ENCODE measurements around the gene TNRC18.

The TNRC18 gene

DNA sequence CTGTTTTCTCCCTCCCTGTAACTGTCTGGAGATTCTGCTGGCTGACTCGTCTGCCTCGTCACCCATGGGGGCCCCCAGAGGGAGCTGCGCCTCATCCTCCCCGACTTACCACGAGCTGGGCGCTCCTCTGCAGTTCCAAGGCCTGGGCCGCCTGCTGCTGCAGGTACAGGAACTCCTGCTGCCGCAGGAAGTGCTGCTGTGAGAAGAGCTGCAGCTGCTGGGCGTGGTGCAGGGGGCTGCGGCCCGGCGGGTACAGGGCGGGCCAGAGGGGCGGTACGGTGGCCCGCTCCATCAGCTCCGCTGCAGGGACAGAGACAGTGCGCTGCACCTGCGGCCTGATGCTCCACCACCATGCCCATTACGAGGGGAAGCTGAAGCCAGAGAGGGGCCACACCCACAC lies 47.7 kb downstream of the TNRC18 start:
- H3K36me3 ChIP-seq (replicated peaks), result peaks cover 36% of the 10 kb centered on the region
- no peak for DNase-seq
- H3K27me3 ChIP-seq (replicated peaks), result no peaks in the 10 kb centered on the region
- in situ Hi-C loops (cut with HindIII; ENCODE audit: low pct_ligation_motif_present, low sequenced_read_pairs), result no loop called here
- no peak overlapping the region for H3K4me3 ChIP-seq (ENCODE audit: low read depth, low read length)
- H3K27ac ChIP-seq, result no peak overlapping the region
- TF ChIP-seq, protein P1, sequence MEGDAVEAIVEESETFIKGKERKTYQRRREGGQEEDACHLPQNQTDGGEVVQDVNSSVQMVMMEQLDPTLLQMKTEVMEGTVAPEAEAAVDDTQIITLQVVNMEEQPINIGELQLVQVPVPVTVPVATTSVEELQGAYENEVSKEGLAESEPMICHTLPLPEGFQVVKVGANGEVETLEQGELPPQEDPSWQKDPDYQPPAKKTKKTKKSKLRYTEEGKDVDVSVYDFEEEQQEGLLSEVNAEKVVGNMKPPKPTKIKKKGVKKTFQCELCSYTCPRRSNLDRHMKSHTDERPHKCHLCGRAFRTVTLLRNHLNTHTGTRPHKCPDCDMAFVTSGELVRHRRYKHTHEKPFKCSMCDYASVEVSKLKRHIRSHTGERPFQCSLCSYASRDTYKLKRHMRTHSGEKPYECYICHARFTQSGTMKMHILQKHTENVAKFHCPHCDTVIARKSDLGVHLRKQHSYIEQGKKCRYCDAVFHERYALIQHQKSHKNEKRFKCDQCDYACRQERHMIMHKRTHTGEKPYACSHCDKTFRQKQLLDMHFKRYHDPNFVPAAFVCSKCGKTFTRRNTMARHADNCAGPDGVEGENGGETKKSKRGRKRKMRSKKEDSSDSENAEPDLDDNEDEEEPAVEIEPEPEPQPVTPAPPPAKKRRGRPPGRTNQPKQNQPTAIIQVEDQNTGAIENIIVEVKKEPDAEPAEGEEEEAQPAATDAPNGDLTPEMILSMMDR (IDR thresholded peaks at IDR 0.05; ENCODE audit: low read depth, low read length, missing control alignments), result no peak

DNA sequence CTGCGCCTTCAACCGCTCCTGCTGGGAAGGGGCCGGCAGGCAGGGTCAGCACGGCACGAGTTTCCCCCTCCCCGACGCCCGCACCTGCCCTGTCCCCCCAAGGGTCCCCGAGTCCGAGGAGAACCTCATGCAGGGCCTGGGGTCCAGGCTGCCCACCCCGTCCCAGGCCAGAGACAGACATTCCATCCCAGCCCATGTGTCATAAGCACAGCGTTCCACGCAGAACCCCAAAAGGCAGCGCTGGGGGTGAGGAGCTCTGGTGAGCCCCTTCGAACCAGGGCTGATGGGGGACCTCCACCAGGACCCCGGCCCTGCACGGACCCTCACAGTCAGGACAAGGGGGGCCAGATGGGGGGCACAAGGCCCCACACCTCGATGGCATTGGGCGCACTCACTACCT lies 49.2 kb downstream of the TNRC18 start:
- TF ChIP-seq, protein P1 (IDR thresholded peaks at IDR 0.05; ENCODE audit: low read depth, low read length, missing control alignments), result no peak
- DNase-seq, result no peak
- Histone ChIP-seq H3K36me3 (replicated peaks) (peaks cover 45% of the 10 kb centered on the region), H3K27ac (no peak overlapping the region), H3K27me3 (replicated peaks) (no peaks in the 10 kb centered on the region), H3K4me3 (ENCODE audit: low read depth, low read length) (no peak overlapping the region)
- in situ Hi-C loops (cut with HindIII; ENCODE audit: low pct_ligation_motif_present, low sequenced_read_pairs), result no loop called here

DNA sequence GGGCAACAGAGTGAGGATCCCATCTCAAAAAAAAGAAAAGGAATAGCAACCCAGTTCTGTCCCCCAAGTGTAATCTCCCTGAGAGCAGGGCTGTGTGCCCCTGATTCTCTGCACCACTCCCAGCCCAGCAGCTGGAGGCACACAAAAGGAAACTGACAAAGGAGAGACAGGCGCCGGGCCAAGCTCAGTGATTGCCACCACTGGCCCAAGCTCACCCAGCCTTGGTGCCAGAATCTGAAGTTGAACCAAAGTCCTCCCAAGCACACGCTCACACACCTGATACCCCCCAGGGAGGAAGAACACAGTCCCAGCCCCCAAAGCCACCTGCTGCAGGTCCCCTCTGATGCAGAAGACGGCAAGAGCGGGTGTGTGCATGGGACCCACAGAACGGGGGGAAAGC lies 50.3 kb downstream of the TNRC18 start:
- in situ Hi-C loops (cut with HindIII; ENCODE audit: low pct_ligation_motif_present, low sequenced_read_pairs), result no loop called here
- H3K36me3 ChIP-seq (replicated peaks), result peaks cover 45% of the 10 kb centered on the region
- TF ChIP-seq, protein P1 (IDR thresholded peaks at IDR 0.05; ENCODE audit: low read depth, low read length, missing control alignments), result no peak
- H3K27ac ChIP-seq, result no peak overlapping the region
- no peak for DNase-seq
- no peak overlapping the region for H3K4me3 ChIP-seq (ENCODE audit: low read depth, low read length)
- no peaks in the 10 kb centered on the region for H3K27me3 ChIP-seq (replicated peaks)

DNA sequence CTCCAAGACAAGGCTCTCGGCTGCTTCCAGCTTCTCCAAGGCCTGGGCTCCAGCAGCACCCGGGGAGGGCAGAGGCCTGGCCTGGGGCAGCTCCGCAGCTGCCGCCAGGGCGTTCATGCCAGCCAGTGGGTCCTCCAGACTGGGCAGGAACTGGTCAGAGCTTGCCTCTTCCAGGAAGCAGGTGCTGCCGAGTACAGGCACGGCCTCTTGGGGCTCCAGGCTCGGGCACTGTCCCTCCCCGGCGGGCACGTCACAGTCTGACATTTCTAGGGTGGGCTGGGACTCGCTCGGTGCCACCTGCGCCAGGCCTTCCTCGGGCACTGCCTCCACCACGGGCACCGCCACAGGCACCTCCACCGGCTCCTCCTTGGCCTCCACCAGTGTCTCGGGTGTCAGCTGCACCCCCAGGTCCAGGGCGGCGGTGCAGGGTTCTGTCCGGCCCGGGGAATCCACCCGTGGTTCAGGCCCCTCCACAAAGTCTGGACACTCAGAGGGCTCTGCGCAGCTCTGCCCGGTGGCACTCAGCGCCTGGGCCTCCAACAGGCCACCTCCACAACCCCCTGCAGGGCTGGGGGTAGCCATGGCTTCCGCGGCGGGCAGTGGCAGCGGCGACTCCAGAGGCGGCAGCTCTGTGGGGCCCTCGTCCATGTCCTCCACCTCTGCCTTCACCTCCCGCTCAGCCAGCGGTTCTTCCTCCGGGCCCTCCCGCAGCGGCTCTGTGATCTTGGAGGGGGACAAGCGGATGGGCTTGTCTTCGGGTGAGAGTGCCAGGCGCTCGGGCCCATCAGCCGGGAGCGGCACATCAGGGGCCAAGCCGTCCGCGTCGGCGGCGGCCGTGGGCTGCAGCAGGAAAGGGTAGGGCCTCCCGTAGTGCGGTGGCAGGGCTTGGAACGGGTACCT lies 52.9 kb downstream of the TNRC18 start:
- Histone ChIP-seq H3K36me3 (replicated peaks) (peaks cover 41% of the 10 kb centered on the region), H3K27me3 (replicated peaks) (no peaks in the 10 kb centered on the region), H3K4me3 (ENCODE audit: low read depth, low read length) (no peak overlapping the region), H3K27ac (no peak overlapping the region)
- TF ChIP-seq, protein P1 (IDR thresholded peaks at IDR 0.05; ENCODE audit: low read depth, low read length, missing control alignments), result no peak
- no peak for DNase-seq
- in situ Hi-C loops (cut with HindIII; ENCODE audit: low pct_ligation_motif_present, low sequenced_read_pairs), result no loop called here

DNA sequence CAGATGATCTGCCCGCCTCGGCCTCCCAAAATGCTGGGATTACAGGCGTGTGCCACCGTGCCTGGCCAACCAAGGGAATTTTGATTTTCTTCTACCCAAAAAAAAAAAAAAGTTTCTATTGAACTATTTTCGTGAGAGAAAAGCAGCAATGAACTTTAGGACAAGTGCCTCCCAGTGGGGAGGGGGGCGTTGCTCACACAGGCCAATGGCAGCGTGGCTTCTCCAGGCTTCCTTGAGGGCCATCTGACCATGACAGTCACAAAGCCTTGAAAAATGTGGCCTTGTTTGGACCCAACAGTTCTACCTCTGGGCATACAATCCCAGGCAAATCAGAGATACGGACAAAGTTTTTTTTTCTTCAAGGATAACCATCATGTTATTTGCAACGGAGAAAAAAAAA lies 56.0 kb downstream of the TNRC18 start:
- Histone ChIP-seq H3K36me3 (replicated peaks) (peaks cover 26% of the 10 kb centered on the region), H3K27me3 (replicated peaks) (no peaks in the 10 kb centered on the region), H3K4me3 (ENCODE audit: low read depth, low read length) (no peak overlapping the region), H3K27ac (no peak overlapping the region)
- DNase-seq, result no peak
- in situ Hi-C loops (cut with HindIII; ENCODE audit: low pct_ligation_motif_present, low sequenced_read_pairs), result no loop called here
- TF ChIP-seq, protein P1 (IDR thresholded peaks at IDR 0.05; ENCODE audit: low read depth, low read length, missing control alignments), result no peak

Measured in brain microvascular endothelial cell (primary cell).